Activated T-cell treated with anti-CD3 and anti-CD28 coated beads, Interleukin-2, amount 50 U/mL, for 4 hours (primary cell): ENCODE measurements around the gene SCNN1A. TPM values are rescaled to one million over a fixed set of nuclear protein-coding genes. Genes with fewer than 3 reads are reported as not detected.
A peak's percentile ranks its signal among the peaks of the same experiment; 100 is the strongest.

ENCODE experiments used
- ATAC-seq, 2 donors: fragments of 200-7000 bp; cut with Tn5 transposase; one replicate each; pipeline ENCODE4 v1.10.0; 2021
- DNase-seq: peaks from one replicate; pipeline ENCODE4 v3.0.0-alpha.2; 2020
- H3K27me3 Mint-ChIP-seq: one replicate; pipeline ENCODE4 v1.8.0; 2021; ENCODE audit warnings: low read depth, mixed read lengths
- H3K36me3 Mint-ChIP-seq: one replicate; pipeline ENCODE4 v1.8.0; 2022; ENCODE audit warnings: mixed read lengths; ENCODE audit not compliant: insufficient read depth
- H3K4me1 Mint-ChIP-seq: one replicate; pipeline ENCODE4 v1.8.0; 2021; ENCODE audit warnings: low read depth, mixed read lengths
- H3K4me3 Mint-ChIP-seq: one replicate; pipeline ENCODE4 v1.8.0; 2021; ENCODE audit warnings: mild to moderate bottlenecking, moderate library complexity, mixed read lengths
- H3K9me3 Mint-ChIP-seq: one replicate; pipeline ENCODE4 v1.8.0; 2021; ENCODE audit warnings: mixed read lengths
- total RNA-seq, 3 donors: library from RNA; stranded (reverse); gene quantifications; one replicate each; pipeline ENCODE4 v1.2.1, GENCODE V29; 2021

SCNN1A gene
- total RNA-seq, 3 donors from 2014 or later, result 0.05 to 0.84 (median 0.15) TPM

DNA sequence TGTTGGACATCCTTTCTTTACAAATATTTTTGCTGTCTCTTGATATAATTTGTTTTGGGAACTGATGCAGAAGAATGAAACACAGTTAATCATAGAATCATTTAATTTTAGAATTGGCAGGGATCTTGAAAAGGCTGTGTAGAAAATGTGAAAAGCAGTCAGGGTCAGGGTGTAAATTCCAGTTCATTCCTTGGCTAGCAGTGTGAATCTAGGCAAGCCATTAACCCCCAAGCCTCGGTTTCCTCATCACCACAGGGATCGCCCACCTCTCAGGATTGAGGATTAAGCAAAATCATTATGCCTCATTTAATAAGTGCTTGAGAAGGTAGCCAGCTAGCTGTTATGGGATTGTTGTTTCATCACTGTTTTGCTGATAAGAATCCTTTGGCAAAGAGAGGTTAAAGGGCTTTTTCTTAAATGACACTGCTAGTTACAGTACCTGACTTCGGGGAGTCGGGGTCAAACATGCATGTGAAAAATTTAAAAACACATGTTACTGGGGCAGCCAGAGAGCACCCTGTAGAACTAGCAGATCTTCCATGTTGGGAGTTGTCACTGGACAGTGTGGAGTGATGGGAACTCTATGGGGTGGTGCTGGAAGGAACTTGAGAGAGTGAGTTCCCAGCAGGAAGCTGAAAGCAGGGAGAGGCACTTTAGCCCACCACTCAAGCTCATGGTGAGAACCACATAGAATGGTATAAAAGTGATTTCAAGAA, 44.2 kb downstream of the SCNN1A start:
- ATAC-seq, result no peak
- DNase-seq, result no peak
- Mint-ChIP-seq H3K9me3 (no peaks in the 10 kb centered on the region), H3K36me3 (peaks cover 28% of the 10 kb centered on the region), H3K4me1 (peaks cover 32% of the 10 kb centered on the region), H3K27me3 (no peaks in the 10 kb centered on the region), H3K4me3 (no peak overlapping the region)

DNA sequence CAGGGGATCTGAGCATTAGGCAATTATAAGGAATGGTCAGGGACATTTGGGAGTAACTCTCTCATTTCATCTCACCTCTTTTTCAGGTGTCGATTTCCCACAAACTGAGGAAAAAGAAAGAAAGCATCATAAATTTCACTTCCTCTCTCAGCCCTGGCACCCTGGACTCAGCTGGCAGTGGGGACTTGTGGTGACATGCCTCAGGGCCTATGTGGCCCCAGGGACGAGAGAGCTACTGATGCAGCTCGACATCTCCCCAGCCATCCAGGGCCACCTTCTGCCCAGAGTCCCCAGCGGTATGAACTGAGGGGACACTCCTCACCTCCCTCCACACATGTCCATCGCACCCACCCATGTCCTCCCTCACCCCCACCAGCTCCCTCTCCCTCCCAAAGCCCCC, 45.2 kb downstream of the SCNN1A start:
- peaks cover 36% of the 10 kb centered on the region for H3K4me1 Mint-ChIP-seq
- H3K27me3 Mint-ChIP-seq, result no peaks in the 10 kb centered on the region

DNA sequence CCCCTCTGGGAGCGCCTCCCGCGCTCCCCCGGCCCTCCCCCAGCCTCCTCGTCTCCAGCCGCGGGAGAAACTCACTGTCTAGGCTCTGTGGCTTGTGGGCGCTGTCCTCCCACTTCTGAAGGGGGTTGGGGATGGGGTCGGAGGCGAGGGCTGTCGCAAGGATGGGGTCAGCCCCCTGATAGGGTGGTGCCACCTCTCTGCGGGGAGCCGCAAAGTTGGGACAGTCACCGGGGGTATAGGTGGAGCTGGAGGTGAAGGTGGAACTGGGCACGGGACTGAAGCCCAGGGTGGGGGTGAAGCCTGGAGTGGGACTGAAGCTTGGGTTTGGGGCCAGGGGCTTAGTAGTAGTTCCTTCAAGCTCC, 45.7 kb downstream of the SCNN1A start:
- no peak for ATAC-seq

More for the DNA sequence above, 45.2 kb downstream of the SCNN1A start:
- ATAC-seq, result no peak
- H3K9me3 Mint-ChIP-seq, result no peaks in the 10 kb centered on the region
- DNase-seq, result no peak
- H3K36me3 Mint-ChIP-seq, result peaks cover 28% of the 10 kb centered on the region
- no peak overlapping the region for H3K4me3 Mint-ChIP-seq

DNA sequence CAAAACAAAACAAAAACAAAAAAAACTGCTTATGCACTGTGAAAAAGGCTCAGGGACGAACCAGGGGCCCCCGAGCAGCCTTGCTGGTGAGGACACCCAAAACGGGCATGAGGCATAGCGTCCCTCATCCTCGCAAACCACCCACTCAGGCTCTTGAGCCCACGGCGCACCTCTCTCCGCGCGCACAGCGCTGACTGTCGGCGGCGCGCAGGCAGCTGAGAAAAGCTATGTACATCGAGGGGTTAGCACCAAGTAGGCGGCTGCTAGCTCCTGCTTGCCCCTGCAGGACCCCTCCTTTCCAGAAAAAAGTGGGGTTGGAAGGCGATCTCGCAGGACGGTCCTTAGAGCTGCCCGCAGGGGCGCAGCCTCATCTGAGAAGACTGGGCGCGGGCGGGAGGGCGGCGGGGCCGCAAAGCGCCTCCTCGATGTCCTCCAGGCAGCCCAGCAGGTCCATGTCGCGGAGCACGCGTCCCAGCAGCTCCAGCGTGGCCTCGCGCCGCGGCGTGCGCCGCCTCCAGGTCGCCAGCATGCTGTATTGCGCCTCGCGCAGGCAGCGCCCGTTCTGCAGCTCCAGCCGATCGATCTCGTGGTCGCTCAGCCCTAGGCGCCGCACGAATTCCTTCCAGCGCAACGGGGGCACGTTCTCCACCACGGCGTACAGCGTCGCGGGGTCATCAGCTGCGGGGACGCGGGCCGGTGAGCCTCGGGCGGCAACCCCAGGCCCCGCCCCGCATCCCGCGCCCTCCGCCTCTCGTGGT, 46.2 kb downstream of the SCNN1A start:
- peaks cover 44% of the 10 kb centered on the region for H3K4me1 Mint-ChIP-seq
- no peak overlapping the region for H3K4me3 Mint-ChIP-seq
- no peaks in the 10 kb centered on the region for H3K9me3 Mint-ChIP-seq
- H3K36me3 Mint-ChIP-seq, result peaks cover 28% of the 10 kb centered on the region
- no peak for DNase-seq
- no peak for ATAC-seq
- H3K27me3 Mint-ChIP-seq, result no peaks in the 10 kb centered on the region

More for the DNA sequence above, 45.7 kb downstream of the SCNN1A start:
- no peaks in the 10 kb centered on the region for H3K9me3 Mint-ChIP-seq
- H3K36me3 Mint-ChIP-seq, result peaks cover 28% of the 10 kb centered on the region
- no peaks in the 10 kb centered on the region for H3K27me3 Mint-ChIP-seq
- DNase-seq, result no peak
- H3K4me3 Mint-ChIP-seq, result no peak overlapping the region
- peaks cover 41% of the 10 kb centered on the region for H3K4me1 Mint-ChIP-seq

DNA sequence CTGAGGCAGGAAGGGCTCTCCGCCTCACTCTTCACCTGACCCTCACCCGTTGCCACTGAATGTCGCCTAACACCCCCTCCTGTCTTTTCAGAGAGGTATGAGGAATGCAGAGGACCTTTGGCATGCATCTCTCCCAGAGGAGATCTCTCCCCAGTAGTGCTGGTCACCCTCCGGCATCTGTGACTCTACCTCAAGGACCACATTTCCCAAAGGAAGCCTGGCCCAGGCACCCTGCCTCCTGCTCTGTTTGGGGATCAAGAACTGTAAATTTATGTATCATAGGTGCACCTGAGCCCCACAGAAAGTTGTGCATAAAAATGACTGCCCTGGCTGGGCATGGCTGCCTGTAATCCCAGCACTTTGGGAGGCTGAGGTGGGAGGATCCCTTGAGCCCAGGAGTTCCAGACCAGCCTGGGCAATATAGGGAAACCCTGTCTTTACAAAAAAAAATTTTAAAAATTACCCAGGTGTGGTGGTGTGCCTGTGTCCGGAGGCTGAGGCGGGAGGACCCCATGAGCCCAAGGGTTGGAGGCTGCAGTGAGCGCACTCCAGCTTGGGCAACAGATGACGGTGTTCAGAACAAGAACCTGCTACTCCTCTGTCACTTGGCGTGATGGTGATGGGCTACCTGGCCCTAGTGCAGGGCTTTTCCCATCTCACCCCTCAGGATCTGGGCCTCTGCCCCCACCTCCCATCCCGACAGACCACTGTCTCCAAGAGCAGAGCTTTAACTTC, 47.2 kb downstream of the SCNN1A start:
- Mint-ChIP-seq H3K9me3 (no peaks in the 10 kb centered on the region), H3K4me3 (no peak overlapping the region), H3K27me3 (no peaks in the 10 kb centered on the region), H3K36me3 (peaks cover 22% of the 10 kb centered on the region), H3K4me1 (peaks cover 43% of the 10 kb centered on the region)
- DNase-seq (no peak), ATAC-seq (no peak)

DNA sequence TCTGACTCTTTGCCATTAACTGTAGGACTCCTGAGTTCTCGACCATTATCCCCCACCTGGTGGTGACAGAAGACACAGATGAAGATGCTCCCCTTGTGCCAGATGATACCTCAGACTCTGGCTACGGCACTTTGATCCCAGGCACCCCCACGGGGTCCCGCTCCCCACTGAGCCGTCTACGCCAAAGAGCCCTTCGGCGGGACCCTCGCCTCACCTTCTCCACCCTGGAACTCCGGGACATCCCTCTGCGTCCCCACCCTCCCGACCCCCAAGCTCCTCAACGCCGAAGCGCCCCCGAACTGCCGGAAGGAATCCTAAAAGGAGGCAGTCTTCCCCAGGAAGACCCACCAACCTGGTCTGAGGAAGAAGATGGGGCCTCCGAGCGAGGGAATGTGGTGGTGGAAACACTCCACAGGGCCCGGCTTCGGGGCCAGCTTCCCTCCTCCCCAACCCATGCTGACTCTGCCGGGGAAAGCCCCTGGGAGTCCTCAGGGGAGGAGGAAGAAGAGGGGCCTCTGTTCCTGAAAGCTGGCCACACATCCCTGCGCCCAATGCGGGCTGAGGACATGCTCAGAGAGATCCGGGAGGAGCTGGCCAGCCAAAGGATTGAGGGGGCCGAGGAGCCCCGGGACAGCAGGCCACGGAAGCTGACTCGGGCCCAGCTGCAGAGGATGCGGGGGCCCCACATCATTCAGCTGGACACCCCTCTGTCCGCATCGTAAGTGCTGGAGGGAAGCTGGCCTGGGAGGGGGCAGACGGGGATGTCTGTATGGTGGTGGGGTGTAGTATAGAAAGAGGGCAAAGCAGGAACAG, 47.9 kb downstream of the SCNN1A start:
- ATAC-seq, result no peak
- DNase-seq, result no peak
- Mint-ChIP-seq H3K36me3 (peaks cover 15% of the 10 kb centered on the region), H3K4me1 (peaks cover 41% of the 10 kb centered on the region), H3K27me3 (no peaks in the 10 kb centered on the region), H3K4me3 (no peak overlapping the region), H3K9me3 (no peaks in the 10 kb centered on the region)

DNA sequence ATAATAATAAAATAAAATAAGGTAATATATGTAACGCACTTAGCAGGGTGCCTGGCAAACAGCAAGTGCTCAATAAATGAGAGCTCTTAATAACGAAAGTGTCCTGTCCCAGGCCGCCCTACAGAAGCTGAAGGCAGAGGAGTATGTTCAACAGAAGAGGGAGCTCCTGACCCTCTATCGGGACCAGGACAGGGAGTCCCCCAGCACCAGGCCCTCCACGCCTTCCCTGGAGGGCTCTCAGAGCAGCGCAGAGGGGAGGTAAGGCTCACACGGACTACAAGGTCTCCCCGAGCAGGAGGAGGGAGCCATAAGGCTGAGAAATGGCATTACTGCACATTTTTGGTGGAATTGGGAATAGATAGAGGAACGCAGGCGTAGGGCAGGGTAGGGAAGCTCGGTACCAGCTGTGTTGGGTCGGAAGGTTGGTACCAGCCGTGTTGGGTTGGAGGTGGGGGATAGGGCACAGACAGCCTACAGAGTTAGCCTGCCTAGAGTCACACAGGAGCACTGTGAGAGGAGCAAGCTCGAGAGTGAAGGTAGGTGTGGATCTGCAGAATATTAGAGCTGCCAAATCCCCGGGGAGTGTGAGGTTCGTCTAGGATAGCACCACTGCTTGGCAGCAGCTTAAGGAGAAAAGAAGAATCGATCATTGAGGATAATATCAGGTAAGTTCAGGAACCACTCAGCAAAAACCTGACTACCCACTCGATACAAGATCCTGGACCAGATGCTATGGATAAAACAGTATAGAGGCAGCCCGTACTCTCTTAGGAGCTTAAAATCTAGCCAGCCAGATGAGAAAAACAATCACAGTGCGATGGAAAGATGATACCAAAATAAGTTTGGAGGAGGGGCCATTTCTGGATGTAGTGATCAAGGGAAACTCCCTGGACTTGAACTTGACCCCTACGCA, 48.8 kb downstream of the SCNN1A start:
- no peak for DNase-seq
- H3K4me1 Mint-ChIP-seq, result peaks cover 45% of the 10 kb centered on the region
- ATAC-seq, result peak in 1 of 2 donors; percentile 32

DNA sequence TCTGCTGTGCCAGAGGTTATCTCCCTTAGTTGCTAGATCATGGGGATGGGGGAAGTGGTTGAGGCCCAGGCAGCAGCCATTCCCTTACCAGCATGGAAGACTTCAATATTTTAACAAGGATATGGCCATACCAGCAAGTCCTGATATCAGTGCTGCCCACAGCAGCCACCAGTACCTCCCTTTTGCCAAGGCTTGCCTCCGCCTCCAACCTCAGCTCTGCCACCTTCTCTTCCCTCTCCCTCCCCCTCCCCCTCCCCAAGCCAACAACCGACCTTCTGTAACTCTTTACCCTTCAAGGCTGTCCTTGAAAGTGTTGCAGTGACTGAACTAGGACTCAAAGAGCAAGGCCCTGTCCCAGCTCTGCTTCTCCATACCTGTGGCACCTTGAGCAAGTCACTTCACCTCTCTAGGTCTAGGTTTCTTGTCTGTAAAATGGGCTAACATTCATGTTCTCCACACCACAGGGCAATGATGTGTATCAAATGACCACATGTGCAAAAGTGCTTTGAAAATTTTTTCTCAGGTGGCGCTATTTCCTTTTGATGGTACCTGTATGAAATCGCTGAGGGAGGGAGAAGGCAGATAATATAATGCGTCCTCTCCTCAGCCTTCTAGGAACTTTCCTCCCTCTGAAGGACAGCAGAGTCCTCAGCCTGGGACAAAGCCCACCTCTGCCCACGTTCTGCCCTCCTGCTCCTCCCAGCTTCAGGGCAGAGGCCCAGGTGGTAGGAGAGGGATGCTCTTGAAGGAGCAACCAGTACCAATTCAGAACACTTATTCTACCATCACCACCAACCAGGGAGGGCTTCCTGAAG, 50.2 kb downstream of the SCNN1A start:
- Mint-ChIP-seq H3K4me3 (no peak overlapping the region), H3K9me3 (no peaks in the 10 kb centered on the region), H3K36me3 (peaks cover 4% of the 10 kb centered on the region), H3K4me1 (peaks cover 40% of the 10 kb centered on the region), H3K27me3 (no peaks in the 10 kb centered on the region)
- DNase-seq, result no peak
- no peak for ATAC-seq

More for the DNA sequence above, 48.8 kb downstream of the SCNN1A start:
- peaks cover 12% of the 10 kb centered on the region for H3K36me3 Mint-ChIP-seq
- no peak overlapping the region for H3K4me3 Mint-ChIP-seq
- no peaks in the 10 kb centered on the region for H3K27me3 Mint-ChIP-seq
- no peaks in the 10 kb centered on the region for H3K9me3 Mint-ChIP-seq

DNA sequence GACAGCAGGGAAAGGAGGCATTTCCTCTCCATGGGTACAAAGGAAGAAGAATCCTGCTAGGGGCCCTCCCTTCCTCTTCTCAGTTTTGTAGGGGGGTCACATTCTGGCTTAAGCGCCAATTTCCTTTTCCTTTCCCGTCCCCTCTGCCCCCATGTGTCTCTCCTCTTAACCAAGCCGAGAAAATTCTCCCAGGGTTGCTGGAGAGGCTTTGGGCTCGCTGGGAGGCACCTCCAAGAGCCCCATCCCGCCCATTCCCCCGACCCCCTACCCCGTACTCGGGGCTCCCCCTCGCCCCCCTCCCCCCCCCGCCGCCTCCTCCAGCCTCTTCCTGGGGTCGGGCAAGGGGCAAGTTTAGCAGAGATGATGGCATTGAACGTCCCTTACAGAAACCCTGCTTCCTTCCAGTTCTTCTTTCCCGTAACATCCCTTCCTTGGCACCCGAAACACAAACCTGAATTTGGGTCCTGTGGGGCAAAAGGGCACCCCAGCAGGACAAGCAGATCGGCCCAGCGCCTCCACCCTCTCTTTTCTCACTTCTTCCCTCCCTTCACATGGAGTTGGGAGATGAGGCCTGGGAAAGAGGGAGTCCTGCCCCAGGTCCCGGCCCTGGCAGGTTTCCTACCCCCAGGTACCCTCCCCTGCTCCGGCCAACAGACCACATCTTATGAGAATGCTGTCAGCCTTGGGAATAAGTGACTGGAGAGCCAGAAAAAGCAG, 51.2 kb downstream of the SCNN1A start:
- peak overlapping the region; percentile 68 for H3K4me3 Mint-ChIP-seq
- no peak for DNase-seq
- ATAC-seq, result no peak
- H3K4me1 Mint-ChIP-seq, result peaks cover 40% of the 10 kb centered on the region
- no peaks in the 10 kb centered on the region for H3K27me3 Mint-ChIP-seq
- no peaks in the 10 kb centered on the region for H3K9me3 Mint-ChIP-seq
- H3K36me3 Mint-ChIP-seq, result peaks cover 4% of the 10 kb centered on the region

DNA sequence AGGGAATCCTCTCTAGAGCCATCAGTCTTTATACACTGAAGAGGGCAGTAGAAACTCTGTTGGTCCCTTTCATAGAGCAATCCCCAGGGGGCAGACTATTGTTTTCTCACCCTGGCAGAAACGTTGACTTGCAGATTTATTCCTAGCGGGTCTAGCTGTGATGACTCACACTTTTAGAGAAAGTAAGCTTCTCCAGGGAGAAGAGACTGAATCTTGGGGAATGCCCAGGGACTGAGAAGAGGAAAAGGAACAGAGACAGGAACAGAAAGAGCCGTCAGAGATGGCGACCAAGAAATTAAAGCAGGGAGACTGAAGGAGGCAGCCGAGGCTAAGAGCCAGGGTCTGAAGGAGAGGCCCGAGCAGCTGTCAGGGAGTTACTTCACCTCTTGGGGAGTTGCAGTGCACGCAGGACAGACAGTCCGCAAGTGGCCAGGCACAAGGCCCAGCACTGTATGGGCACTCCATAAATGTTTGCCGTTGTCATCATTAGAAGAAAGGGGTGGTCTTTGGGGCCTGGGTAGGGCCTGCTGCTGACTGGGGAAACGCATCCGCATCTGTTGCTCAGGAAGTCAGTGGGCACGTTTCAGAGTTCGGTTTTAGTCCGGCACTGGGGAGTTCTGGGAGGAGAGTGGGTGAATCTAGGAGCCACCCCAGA, 51.9 kb downstream of the SCNN1A start:
- Mint-ChIP-seq H3K36me3 (peaks cover 4% of the 10 kb centered on the region), H3K4me1 (peaks cover 44% of the 10 kb centered on the region), H3K9me3 (no peaks in the 10 kb centered on the region), H3K27me3 (no peaks in the 10 kb centered on the region), H3K4me3 (peak overlapping the region; percentile 68)
- DNase-seq, result peak; percentile 35
- peak; percentile 78 to 82 for ATAC-seq

DNA sequence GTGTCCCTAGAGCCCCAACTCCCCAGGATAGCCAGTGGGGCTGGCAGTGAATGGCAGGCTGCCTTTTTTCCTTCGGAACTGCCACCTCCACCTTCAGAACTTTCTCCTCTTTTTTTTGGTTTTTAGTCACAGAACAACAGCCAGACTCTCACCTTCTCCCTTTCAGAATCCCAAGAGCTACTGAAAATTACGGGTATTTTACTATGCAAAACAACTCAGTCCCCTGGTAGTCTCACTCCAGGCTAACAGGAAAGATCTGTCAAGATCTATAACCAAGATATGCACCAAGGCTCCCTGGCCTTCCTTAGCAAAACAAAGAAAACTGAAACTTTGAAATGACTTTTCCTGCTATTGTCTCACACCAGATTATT, 52.4 kb downstream of the SCNN1A start:
- Mint-ChIP-seq H3K36me3 (peaks cover 1% of the 10 kb centered on the region), H3K4me1 (peaks cover 49% of the 10 kb centered on the region), H3K4me3 (peak overlapping the region; percentile 68), H3K9me3 (no peaks in the 10 kb centered on the region), H3K27me3 (no peaks in the 10 kb centered on the region)
- DNase-seq (no peak), ATAC-seq (peak; percentile 22 to 25)

DNA sequence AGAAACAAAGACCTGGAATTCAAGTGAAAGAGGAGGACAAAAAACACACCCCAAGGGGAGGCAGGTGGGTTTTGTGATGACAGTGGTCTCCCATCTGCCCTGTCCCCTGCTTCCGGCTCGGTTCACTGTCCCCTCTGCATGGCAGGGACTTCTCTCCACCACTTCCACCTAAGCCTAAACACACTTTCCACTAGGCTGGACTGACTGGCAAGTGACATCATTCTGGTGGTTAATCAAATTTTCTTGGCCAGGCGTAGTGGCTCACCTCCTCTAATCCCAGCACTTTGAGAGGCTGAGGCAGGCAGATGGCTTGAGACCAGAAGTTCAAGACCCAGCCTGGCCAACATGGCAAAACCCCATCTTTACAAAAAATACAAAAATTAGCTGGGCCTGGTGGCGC, 53.0 kb downstream of the SCNN1A start:
- no peak for ATAC-seq
- peaks cover 54% of the 10 kb centered on the region for H3K4me1 Mint-ChIP-seq
- H3K36me3 Mint-ChIP-seq, result no peaks in the 10 kb centered on the region

More for the DNA sequence above, 53.0 kb downstream of the SCNN1A start:
- H3K9me3 Mint-ChIP-seq, result no peaks in the 10 kb centered on the region
- H3K4me3 Mint-ChIP-seq, result no peak overlapping the region
- no peak for DNase-seq
- peaks cover 5% of the 10 kb centered on the region for H3K27me3 Mint-ChIP-seq
